NCI-H526 treated with DMSO at 0.1 percent for 48 hours (cell line): Measurements from ENCODE around the gene ZNF827.

Experiments
- DNase-seq: peaks from one replicate; lab custom pipeline; 2025; lab: John Stamatoyannopoulos, UW

Gene ZNF827

DNA sequence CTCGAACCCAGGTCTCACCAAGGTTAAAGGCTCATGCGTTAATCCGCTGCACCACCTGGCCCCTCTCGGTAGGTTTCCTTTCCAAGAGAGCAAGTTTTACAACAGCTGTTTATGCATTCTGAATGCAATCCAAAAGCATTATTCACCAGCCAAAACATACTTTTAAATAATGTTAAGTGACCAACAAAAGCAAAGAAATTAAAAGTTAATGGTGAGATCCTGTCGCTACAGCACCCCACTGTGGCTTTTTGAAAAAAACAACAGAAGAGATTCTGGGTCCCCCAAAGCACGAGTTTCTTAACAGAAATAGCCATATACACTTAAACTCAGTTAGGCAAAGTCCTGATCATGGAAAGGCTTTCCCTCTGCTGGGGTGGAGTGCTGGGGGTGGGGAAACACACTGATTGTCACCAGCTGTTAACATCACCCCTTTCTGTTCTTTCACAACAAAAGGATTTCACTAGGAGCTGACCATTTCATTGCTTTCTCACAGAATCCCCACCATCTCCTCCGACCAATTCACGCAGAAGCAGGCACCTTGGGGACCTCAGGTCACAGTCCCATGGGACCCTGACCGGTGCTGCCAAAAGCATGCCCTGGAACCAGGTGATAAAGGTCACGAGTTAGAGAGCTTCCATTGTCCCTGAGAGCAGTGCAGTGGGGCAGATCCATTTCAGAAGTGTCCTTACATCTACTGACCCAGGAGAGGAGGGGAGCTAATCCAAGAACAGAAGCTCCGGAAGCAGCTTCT lies 51.2 kb downstream of the ZNF827 start:
- DNase-seq = no peak

GRCh38 chr4:145886871-145887240 lies 51.8 kb downstream of the ZNF827 start:
- DNase-seq = no peak

DNA sequence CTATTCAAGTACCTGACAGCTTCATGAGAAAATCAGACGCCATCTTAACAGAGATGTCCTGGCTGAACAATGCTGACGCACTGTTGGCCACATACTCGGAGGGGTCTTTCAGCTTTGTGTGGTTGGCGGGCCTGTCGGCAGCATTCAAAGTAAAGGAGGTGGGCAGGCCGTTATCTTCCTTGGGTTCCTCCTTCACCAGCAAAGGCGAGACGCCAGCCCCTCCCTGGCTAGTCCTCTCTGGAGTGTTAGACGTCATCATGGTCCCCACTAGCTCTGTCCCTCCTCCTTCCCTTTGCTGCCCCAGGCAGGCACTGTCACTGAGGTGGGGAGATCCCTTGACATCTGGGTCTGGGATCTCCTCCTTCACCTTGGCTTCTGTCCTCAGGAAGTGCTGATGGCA lies 53.0 kb downstream of the ZNF827 start:
- DNase-seq = no peak

- DNase-seq = no peak
Observed at GRCh38 chr4:145884775-145885174, 53.8 kb downstream of the ZNF827 start.

- DNase-seq = peak; percentile 85
Observed at GRCh38 chr4:145883101-145883694, 55.4 kb downstream of the ZNF827 start.

DNA sequence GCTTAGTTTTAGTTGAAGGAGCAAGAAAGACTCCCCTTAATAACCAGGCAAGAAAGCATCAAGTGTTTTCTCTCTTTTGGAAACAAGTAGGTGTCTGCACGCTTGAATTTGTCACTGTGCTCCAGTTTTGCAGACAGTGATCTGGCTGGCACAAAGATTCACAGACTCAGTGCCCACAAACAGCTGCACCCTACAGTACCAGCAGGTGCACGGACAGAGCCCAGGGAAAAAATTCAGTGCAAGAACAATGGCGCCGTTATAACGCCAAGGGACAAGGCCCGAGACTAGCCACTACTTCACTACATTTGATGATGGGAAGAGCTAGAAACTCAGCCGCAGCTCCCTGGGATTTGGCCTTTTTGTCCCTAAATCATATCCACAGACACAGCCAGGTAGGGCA lies 56.0 kb downstream of the ZNF827 start:
- peak; percentile 55 for DNase-seq

- DNase-seq = peak; percentile 94
Observed at GRCh38 chr4:145881989-145882388, 56.6 kb downstream of the ZNF827 start.

DNA sequence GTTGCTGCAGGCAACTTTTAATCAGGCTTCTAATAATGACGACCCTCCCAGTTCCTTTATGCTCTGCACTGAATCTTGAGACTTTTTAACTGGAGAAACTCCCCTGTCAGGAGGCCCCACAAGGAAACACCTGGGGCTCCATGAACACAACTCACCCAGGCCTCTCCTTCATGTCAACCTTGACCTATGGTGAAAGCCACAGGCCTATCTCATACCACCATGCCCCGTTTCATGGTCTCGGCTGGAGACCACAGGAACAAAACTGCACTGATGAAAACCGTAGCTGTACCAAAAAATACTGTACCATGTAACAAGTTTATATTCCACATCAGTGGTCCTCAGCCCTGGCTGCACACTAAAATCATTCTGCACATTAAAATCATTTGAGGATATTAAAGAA lies 57.0 kb downstream of the ZNF827 start:
- no peak for DNase-seq

- DNase-seq = no peak
Observed at GRCh38 chr4:145880355-145880960, 58.2 kb downstream of the ZNF827 start.

DNA sequence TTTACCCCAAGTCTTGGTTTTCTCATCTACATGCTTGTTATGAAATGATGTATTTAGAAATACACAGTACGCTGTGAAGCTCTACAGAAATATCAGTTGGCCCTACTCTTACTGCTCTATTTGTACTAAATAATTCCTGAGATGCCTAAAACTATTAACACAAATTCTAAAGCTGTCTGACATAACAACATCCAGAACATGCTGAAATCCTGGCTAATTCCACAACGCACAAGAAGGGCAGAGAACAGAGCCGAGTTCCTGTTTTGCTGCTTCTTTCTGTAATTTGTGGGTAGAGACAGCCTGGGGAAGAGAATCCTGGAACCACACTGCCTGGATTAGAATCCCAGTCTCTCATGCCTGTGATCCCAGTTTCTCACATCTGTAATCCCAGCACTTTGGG lies 59.0 kb downstream of the ZNF827 start:
- no peak for DNase-seq

GRCh38 chr4:145878501-145879435 lies 59.9 kb downstream of the ZNF827 start:
- DNase-seq = no peak

GRCh38 chr4:145876531-145877180 lies 62.0 kb downstream of the ZNF827 start:
- DNase-seq = no peak

DNA sequence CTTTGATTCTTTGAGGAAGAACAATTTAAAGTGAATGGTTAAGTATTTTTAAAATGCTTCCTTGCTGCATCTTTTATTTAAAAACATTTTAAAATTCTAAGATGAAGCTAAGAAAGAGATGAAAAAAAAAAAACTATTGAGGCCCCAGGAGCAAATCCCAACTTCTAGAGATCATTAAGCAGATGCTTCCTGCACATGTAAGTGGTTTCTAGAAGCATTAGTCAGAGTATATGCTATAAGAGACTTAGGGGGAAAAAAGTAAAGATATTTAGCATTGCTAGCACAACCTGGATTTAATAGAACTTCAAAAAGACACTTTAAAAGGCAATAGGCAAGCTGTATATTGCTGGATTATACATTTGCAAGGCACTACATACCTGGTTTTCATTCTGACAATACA lies 64.7 kb downstream of the ZNF827 start:
- no peak for DNase-seq

GRCh38 chr4:145871209-145871608 lies 67.4 kb downstream of the ZNF827 start:
- no peak for DNase-seq

- DNase-seq = no peak
Observed at GRCh38 chr4:145870155-145871020, 68.2 kb downstream of the ZNF827 start.

DNA sequence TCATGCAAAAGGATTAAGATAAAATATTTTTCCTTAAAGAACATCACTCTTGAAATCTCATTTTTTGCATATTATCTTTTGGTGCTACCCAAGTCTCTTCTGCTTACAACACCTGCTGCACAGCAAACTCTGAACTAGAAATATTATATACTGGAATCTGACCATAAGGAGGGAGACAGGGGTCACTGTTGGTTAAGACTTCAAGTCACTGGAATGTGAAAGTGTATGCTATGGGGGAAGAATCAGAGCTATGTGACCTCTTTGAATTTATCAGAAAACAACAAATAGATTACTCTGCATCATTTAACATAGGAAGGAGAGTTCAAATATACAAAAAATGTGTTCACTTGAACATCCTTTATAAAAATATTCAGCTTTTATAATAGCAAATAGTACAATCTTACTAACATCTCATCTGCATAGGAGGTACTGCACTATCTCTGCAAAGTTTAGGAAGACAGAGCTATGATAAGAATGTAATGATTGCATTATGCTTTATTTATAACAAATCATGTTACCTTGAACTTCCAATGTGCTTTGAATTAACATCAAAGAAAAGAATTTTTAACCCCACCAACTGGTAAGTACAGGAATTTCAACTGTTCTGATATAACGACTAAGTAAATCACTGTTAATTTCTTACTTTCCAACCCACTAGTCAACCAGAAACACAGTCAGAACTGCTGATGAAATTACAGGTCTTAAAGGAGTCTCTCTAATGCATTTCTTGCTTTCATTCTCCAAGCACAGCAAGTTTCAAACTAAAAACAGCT lies 69.8 kb downstream of the ZNF827 start:
- no peak for DNase-seq

DNA sequence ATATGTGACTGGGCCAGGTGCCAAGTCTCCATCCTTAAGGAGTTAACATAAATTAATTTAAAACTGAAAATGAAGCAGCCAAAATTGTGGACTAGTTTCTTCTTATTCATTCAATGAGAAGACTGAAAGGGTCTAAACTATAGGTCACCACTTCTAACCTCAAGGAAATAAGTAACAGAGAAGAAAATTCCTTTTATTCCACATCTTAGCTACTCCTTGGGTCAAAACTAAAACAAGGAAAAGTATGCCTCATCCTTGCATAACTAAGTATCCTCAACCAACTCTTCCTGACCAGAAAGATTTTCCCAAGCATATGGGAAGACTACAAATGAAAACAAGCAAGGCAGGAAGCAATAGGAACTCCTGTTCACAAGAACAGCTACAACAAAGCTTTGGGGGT lies 71.2 kb downstream of the ZNF827 start:
- DNase-seq = no peak

- no peak for DNase-seq
Observed at GRCh38 chr4:145866991-145867390, 71.6 kb downstream of the ZNF827 start.

DNA sequence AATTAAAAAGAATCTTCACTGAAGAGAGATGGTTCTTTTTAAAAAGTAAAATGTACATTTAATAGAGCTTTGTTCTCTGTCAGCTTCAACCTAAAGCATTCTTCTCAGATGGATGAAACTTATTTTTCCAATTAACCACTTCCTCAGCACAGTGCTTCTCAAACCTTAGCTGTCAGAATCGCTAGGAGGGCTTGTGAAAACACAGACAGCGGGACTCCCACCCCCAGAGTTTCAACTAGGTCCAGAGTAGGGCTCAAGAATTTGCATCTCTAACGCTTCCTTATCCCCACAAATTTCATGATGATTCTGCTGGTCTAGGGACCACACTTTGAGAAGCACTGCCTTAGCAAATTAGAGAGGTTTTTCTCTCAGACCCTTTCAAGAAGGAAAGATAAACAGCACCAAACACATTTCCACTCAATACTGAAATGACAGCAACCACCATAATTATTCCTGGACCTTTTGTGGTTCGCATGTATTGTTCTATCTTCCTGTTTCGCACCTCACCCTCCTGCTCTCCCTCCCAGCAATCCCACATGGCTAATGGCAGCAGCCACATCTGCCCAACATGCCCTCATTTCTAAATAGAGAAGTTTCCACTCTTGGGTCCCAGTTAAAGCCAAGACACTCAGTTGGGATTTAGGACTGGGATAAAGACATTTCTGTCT lies 73.2 kb downstream of the ZNF827 start:
- DNase-seq = no peak

GRCh38 chr4:145863191-145863590 lies 75.4 kb downstream of the ZNF827 start:
- no peak for DNase-seq
